Fibroblast of skin of right quadriceps (primary cell): ENCODE data around the gene COL25A1.
"Not testable (repeated sequence)": the region's sequence is repeated elsewhere in the genome, so short reads cannot be mapped to it uniquely, and the experiment has no call there.

Source experiments
- DNase-seq: peaks from one replicate; pipeline ENCODE4 v3.0.0-alpha.2; 2013

Gene COL25A1

DNA sequence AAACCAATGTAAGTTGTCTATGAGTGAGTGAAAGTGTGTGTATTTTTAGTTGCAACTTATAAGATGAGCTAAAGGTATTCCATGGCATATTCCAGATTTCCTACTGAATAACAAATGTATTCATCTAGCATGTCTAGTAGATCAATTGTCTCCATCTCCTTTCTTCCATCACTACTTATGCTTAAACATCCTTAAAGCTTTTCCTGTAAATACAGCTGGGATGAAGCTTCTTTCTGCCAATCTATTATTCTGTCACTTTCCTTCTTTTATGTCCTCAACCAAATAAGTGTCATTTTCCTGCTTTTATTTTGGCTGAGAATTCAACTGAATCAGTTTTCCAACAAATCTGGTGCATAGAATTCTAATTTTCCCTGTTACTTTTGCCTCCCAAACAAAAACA, 136.3 kb downstream of the COL25A1 start:
- no peak for DNase-seq

DNA sequence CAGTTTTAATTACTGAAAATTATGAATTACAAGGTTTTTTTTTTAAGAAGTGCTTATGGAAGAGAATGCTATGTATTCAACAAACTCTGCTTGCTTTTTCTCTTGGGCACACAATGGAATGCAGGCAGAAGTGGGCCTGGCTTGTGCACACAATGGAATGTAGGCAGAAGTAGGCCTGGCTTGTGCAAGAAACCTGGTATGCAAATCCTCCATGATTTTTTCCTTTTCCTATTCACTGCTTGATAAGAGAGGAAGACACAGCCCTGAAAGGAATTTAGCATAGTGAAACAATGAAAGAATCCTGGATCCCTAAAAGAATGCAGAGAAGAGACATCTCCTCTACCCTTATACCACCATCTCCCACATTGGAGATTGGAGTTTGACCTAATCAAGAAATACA, 138.4 kb downstream of the COL25A1 start:
- DNase-seq: peak; percentile 66

DNA sequence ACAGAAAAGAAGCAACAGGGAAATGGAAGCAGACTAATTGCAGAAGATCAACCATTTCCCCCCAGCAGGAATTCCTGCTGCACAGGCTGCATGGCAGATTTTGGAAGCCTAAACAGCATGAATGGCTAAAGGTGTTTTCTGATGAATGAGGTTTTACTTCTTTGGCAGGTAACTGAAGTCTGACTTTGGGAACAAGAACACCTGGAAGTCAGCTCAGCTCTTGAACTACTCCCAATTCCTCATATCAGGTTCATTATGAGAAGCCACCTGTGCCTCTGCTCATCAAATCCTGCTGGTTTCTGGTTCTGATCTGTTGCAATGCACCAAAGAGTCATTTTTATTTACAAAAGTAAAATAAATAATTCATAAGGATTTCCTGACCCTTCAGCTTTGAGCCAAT, 139.0 kb downstream of the COL25A1 start:
- no peak for DNase-seq

DNA sequence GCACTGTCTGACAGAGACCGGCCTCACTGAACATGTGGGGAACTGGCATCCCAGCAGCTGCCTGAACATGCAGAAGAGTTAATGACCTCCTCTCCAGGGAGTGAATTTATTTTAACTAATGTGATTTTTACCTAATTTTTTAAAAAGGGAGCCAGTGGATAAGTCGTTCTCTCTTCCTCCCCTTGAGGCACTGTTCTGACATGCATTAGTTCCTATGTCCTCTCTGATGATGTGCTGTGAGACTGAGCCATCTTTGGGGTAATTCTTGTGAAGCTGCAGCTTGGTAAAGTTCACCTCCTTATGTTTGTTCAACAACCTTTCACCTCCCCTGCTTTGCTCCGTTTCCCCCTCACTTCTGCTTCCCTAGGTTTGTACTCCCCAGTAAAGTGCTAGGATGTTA, 139.7 kb downstream of the COL25A1 start:
- no peak for DNase-seq

DNA sequence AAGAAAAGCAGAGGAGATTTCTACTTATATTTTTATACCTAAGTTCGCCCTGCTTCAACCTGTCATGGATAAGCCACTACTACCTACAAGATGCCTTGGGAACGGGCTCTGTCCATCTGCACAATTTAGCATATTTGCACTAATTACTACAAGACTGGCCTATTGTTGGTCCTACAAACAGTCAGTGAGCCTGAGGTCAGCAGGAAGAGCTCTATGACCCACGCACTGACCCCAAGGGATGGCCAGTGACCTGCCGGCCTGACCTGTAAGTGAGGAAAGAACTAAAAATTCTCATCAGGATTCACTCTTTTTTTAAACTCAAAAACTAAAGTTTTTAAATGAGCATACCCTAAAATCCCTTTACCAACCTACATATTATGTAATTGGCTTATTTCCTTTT, 142.0 kb downstream of the COL25A1 start:
- DNase-seq: no peak

DNA sequence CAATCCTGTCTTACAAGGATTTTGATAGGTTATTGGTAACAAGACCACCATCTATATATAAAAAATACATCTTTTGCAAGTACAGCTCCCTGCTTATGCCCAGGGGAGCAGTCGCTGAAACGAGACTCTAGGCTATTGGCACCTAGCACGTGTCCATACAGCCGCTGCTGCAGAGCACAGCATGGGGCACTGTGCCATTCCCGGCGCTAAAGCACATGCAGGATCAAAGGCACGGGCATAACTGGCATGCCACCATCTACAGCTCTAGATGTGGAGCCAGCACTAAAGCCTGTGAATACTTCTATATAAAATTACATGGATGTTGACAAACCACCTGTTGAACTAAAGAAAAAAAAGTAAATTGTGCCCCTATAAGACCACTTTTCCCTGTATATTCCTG, 144.8 kb downstream of the COL25A1 start:
- no peak for DNase-seq

DNA sequence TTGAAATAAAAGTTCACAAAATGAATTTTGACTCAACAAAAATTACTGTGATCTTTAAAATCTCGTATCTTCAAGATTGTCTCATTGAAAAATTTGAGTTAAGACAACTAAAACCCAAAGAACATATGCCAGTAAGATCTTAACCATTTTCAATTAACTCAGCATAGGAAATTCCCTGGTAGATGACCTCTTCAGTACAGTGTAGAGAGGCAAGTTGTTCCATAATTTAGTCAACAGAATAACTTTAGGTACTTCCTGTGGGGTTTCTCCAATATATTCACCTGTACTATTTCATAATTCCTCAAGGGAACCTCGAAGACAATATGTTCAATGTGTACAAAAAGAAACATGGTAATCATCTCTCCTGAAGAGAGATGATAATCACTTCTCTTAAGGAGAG, 145.3 kb downstream of the COL25A1 start:
- DNase-seq: no peak

DNA sequence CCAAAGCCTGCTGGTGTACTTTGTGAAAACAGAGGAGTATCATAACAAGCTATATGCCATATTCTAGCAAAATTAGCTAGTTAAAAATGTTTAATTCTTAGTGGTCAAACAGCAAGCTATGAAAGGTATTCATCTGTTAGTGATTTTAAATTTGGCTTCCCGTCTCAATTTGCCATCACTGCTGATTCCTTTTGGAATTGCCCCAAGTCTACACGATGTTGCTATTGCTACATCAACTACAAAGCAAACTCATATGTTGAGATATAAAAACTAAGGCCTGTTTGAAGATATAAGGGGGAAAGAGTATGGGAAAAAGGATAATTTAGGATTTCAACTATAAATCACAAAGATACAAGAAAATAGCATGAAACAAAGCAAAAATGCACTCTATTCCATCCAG, 146.1 kb downstream of the COL25A1 start:
- peak; percentile 59 for DNase-seq

DNA sequence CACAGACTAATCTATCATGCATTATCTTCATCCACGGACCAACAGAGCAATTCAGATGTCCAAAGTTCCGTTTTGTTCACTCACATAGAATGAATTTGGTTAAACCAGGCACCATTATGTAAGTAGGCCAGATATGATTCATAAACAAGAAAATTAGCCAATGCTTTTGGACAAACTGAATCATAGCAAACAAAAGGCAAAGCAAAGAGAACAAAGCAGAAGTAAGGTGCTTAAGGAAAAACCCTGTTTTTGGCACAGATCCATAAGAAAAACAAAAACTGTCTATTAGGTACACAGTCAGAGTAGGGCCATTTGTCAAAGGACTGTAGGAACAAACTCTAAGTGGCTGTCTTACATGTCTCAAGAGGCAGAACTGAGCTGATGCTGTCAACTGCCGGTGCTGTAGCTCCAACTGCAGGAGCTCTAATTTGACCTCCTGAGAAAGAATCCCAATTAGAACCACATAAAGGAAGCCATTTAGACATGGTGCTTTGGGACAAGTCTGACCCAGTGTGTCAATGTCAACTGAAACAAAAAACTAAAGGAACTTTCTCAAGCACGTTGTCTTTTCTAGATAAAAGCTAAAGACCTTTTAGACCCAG, 146.7 kb downstream of the COL25A1 start:
- no peak for DNase-seq

DNA sequence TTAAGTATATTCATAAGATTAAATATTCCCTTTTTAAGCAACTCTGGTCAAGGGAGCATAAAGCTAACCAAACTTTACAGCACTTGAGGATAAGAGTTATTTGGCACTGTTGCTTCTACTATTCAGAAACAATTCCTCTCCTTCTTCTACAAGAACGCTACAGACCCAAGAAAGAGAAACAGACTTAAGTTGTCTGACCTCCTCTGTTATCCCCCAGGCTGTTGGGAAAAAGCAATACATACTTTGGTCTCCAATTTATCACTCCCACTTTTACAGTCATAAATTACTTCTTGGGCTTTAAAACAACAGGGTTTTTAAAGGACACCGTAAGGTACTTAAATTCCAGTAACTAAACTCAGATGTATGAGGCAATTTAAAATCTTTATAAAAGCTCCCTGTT, 147.4 kb downstream of the COL25A1 start:
- peak; percentile 33 for DNase-seq

DNA sequence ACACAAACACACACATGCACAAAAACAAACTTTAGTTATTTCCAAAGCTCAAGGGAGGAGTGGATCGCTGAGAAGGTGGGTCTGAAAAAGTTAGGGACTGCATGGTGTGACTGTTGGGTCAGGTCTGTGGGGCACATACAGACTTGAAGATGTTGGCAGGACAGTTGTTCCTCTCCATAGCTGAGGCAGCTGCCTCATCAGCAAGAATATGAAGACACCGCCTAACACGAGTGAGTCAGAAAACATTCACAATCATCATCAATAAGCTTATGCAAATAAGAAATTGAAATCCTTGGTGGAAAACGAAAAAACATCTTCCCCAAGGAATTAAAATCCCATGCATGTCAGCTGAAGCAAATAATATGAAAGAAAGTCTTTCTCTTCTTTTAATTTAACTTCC, 148.0 kb downstream of the COL25A1 start:
- DNase-seq: no peak

DNA sequence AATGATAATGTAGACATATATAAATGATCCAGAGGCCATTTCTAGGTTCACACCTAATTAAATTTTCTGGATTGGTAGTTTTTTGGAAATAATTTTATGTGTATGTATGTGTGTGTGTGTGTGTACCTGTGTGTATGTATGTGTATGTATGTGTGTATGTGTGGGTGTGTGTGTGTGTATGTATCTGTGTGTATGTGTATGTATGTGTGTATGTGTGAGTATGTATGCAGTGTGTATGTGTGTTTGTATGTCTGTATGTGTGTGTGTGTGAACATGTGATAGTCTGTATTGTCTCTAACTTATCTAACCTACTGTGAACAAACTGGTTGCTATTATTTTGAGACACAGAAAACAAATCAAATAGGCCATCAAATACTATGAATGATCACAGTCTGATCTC, 152.6 kb downstream of the COL25A1 start:
- DNase-seq: no peak

DNA sequence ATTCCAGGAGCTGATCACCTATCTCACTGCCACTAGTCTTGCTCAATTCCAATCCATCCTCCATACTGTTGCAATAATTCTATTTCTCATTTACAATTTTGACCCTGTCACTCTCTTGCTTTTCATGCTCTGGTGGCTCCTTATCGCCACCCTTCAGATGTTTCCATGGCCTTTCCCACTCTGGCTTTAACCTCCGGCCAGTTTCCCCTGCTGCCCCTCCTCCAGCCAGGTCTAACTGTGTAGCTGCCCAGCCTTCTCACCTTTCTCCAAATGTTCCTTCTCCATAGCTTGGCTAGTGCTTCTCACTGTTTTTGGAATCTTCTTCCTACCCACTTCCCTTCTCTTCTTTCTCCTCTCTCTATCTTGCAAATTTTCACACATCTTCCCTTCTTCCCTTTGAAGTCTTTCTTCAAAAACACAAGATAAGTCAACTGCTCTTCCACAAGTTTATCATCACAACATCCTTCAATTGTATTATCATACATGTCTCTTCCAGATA, 153.8 kb downstream of the COL25A1 start:
- DNase-seq: no peak

DNA sequence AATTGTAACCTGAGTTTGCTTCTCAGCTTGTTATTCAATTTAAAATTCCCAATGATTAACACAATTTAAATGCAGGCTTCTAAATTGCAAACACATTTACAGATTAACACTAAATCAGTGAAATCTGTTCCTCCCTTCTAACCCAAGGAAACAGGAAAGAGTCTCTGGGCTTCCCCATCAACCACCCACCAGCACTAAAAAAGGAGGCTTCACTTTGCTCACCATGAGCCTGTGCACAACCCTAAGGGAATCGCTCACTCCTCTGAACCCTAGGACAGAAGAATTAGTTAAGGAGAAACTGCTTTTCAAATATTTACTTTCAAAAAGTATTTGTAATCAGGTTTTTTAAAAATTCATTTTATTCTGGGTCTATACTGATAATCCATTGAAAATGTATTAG, 155.3 kb downstream of the COL25A1 start:
- DNase-seq: no peak

DNA sequence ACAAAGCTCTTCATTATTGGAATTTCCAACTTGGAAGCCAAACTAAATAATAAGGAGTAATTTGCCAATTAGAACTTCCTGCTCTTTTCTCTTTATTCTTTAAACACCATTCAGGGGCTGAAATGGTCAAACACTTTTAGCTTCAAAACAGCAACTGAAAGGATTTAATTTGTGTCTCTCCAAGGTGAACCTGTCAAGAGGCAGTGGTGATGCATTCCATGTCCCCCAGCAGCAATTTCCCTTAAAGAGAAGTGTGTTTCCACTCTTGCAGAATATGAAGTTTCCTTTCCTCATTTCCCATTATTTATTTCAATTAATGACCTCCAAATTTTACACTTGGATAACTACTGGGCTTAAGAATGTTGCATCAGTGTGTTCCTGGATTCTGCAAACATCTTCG, 156.0 kb downstream of the COL25A1 start:
- no peak for DNase-seq

DNA sequence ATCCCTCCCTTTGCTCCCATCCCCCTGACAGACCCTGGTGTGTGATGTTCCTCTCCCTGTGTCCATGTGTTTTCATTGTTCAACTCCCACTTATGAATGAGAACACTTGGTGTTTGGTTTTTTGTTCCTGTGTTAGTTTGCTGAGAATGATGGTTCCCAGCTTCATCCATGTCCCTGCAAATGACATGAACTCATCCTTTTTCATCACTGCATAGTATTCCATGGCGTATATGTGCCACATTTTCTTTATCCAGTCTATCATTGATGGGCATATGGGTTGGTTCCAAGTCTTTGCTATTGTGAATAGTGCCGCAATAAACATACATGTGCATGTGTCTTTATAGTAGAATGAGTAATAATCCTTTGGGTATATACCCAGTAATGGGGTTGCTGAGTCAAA, 164.3 kb downstream of the COL25A1 start:
- not testable (repeated sequence) for DNase-seq

DNA sequence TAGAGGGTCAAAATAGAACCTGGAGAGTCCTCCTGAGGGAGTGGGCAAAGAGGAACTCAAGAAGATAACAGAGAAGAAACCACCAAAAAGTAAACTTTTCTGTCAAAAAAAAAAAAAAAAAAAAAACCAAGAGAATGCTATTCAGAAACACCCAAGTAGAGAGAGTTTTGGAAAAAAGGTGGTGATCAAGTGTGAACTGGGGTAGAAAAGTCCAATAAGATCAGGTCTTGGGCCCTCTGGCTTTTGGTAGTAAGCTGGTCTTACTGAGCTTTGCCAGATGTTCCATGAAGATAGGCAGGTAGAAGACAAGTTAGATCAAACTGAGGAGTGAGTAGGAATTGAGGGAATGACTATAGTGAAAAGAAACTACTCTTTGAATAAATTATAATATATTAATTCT, 167.5 kb downstream of the COL25A1 start:
- DNase-seq: no peak

DNA sequence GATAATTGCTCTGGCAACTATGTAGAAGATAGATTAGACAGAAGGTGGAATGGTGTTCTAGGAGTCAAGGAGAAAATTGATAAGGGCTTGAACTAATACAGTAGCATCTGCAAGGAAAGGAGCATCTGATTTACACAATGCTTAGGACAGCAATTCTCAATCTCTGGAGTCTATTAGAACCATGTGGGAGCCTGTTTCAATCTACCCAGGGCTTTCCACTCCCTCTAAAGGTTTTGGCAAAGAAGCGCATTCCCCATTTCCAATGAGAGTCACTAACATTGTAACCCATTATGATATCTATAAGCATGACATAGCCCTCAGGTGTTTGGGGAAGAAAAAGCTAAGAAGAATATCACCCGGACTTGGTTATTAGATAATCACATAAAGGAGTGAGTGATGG, 168.2 kb downstream of the COL25A1 start:
- DNase-seq: no peak

DNA sequence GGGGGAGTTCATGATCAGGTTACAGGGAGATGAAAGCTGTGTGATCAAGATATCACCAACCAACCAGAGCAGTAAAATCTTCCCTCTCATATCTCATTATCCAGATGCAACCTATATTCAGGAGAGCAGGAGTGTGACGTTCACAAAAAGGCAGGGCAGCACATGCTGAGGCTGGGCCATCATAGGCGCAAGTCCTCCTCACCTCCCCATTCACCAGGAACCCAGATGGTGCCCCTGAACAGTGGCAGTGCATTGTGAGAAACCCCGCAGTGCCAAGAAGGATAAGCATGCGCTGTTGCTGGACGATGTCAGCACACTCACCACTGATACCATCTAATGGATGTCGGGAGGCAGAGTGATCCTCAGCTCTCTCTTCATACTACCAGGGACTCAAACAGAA, 170.9 kb downstream of the COL25A1 start:
- DNase-seq: no peak

DNA sequence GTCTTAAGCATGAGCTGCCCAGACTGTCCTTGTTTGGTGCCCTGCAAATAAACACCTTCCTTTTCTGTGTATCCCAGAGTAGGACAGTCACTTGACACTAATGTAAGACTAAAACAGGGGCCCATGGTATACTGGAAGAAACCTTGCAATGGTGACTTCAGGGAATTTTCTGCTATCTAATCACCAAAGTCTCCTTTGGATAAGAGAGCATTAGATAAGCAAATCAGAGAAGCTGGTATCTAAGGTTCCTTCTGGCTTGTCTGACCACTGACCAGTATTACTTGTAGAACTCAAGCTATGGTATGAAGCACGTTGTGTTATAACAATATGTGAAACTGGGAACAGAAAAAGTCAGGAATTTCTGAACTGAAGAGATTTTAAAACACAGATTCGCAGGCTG, 173.9 kb downstream of the COL25A1 start:
- DNase-seq: no peak

DNA sequence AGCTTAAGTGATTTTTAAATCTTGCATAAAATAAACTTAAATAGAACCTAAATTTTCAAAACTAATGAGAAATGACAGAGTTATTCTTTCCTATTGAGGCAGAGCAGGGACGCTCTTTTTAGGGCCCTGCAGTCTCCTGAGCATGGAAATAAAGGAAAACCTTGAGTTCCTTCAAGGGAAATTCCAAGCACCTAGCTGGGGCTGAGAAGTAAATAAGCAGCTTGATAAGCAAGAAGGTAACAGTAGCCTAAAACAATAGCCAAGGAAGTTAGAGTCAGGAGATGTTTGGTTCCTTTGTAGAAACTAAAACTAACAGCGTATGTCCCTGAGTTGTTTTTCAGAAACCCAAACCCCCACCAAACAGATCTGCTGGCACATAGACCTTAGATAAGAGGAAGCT, 174.6 kb downstream of the COL25A1 start:
- DNase-seq: no peak

DNA sequence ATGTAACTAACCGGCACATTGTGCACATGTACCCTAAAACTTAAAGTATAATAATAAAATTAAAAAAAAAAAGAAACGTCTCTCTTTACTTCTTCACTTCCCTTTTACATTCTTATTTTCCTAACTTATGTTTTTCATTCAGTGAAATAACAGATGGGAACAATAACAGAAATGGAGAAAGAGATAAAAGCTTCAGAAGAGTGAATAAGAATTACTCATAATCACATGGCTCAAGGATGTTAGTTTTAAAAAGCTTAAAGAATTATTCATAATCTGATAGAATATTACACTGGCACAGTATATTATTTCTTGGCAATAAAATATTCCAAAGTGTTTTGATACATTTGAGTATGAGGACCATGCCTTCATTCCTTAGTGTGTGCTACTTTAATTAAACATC, 175.6 kb downstream of the COL25A1 start:
- DNase-seq: peak; percentile 18

DNA sequence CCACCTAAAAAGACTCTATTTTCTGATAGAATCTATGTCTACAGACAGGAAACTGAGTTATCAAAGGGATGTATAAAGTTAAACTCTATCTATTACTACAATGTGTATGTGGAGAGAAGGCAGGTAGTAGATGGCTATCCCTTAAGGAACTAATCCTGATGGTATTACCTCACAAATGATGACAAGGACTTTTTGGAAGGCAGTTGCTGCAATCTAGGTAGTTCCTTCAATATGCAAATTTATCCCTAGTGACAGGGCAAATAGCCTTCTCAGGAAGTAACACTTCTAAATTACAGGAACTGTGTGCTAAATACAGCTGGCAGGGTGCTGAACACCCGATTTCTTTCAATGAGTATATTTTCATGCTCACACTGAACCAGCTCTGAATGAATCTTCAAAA, 177.4 kb downstream of the COL25A1 start:
- DNase-seq: no peak

DNA sequence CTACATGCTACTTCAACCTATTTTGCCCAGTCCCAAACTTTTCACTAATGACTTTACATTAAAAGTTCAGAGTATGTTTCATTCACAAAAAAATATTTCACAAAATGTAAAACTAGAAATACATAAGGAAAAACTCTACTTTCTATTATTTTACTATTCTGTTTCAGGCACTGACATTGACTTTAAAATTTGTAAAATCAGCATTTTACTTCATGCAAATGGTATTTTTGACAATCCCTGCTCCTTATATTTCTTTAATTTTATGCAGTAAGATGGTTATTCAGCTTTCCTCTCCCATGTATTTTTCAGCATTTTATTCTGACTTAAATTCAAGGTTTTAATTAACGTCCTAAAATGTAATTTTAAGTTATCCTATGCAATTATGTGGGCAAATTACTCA, 178.5 kb downstream of the COL25A1 start:
- no peak for DNase-seq

DNA sequence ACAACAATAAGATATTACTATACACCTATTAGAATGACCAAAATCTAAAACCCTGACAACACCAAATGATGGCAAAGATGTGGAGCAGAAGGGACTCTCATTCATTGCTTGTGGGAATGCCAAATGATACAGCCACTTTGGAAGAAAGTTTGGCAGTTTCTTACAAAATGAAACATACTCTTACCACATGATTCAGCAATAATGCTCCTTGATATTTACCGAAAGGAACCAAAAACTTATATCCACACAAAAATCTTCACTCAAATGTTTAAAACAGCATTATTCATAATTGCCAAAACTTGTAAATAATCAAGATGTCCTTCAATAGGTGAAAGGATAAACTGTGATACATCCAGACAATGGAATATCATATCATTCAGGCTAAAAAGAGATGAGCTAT, 180.9 kb downstream of the COL25A1 start:
- DNase-seq: no peak

DNA sequence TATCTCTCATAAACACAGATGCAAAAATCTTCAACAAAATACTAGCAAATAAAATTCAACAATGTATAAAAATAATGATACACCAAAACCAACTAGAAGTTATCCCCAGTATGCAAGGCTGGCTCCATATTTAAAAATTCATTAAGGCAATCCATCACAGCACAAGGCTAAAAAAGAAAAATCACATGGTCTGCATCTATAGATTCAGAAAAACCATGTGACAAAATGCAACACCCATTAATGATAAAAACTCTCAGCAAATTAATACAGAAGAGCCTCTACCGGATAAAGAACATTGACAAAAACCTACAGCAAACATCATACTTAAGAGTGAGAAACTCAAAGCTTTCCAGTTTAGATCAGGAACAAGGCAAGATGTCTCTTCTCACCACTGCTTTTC, 182.6 kb downstream of the COL25A1 start:
- no peak for DNase-seq
